ENCODE results near the gene DFFB. TPM values are rescaled to one million over a fixed set of nuclear protein-coding genes. Genes with fewer than 3 reads are reported as not detected.

The DFFB gene
- total and polyA plus RNA-seq, 9 of the 15 experiments (the other 6 are each of a cell fraction or from before 2014, with no cell fraction given): 2.3 to 15.8 (median 11.5) TPM

GRCh38 chr1:3879099-3879498 lies 21.8 kb downstream of the DFFB start:
- no peak overlapping the region for H2AFZ ChIP-seq (ENCODE audit: low read depth, low read length)
- DNase-seq (ENCODE audit: extremely low read depth in 1 of 4, low spot score in 3 of 4): peak in 1 of 4 experiments; percentile 23
- no peak overlapping the region for H3K4me2 ChIP-seq (ENCODE audit: insufficient read depth, low read length)
- no peak overlapping the region for H3K4me3 ChIP-seq
- peaks cover 4% of the 10 kb centered on the region for H3K9me3 ChIP-seq (replicated peaks; ENCODE audit: control insufficient read depth, insufficient read depth, low read depth, low read length)
- peak; percentile 51 for FAIRE-seq
- no TSS peak for BruUV-seq (replicated peaks)
- no peak overlapping the region for H3K27ac ChIP-seq (ENCODE audit: extremely low read depth, low read depth, low read length)
- H3K27me3 ChIP-seq (ENCODE audit: control insufficient read depth in 2 of 2, insufficient read depth in 2 of 2, low read length in 2 of 2): no peaks in the 10 kb centered on the region
- ATAC-seq: no peak; the same call in 2 of the 3 replicates
- peaks cover 39% of the 10 kb centered on the region; the same call in 2 of the 3 replicates for H3K36me3 ChIP-seq (ENCODE audit: control insufficient read depth, insufficient read depth, low read length)
- intact Hi-C loops (cut with micrococcal nuclease): no loop called here
- H3K79me2 ChIP-seq (ENCODE audit: control insufficient read depth, insufficient read depth, low read length): no peaks in the 10 kb centered on the region
- 69% methylated on average over 7 of the region's 7 CpGs for WGBS (ENCODE audit: insufficient coverage, low coverage, missing lambda C conversion rate)
- H3K4me1 ChIP-seq (replicated peaks in 1 of 2; ENCODE audit: control insufficient read depth in 2 of 2, insufficient read depth in 2 of 2, low read length in 2 of 2): peaks cover 0 to 18% of the 10 kb centered on the region in 2 experiments; a peak in 3 of 5 replicates
- POLR2A ChIA-PET: no interaction called here
- in situ Hi-C loops (cut with MboI): no loop called here
- H3K9ac ChIP-seq (ENCODE audit: insufficient read depth in 1 of 2, low read depth in 2 of 2, low read length in 2 of 2): no peak overlapping the region
- CTCF ChIA-PET (ENCODE audit: low intra/inter-chr PET ratio): no interaction called here
- H4K20me1 ChIP-seq (replicated peaks; ENCODE audit: control insufficient read depth, insufficient read depth, low read length): no peaks in the 10 kb centered on the region
- no peaks in the 10 kb centered on the region for H3K9me1 ChIP-seq (ENCODE audit: control insufficient read depth, insufficient read depth, low read length)
- TF ChIP-seq TRIM28 (IDR thresholded peaks at IDR 0.05): peak; percentile 94
- no peak for TF ChIP-seq ZNF592 (IDR thresholded peaks at IDR 0.05)
- TF ChIP-seq NCOA4 (IDR thresholded peaks at IDR 0.05; ENCODE audit: partially characterized antibody): no peak
- no peak for TF ChIP-seq TEAD4 (IDR thresholded peaks at IDR 0.05; ENCODE audit: low read length)
- TF ChIP-seq TEAD4 (CRISPR knock-in tag; IDR thresholded peaks at IDR 0.05; ENCODE audit: borderline replicate concordance): no peak
- TF ChIP-seq SP1 (CRISPR knock-in tag; IDR thresholded peaks at IDR 0.05): no peak
- no peak for TF ChIP-seq E2F3 (CRISPR knock-in tag; IDR thresholded peaks at IDR 0.05)
- no peak for TF ChIP-seq BRF2 (IDR thresholded peaks at IDR 0.05; ENCODE audit: borderline replicate concordance, insufficient read depth, insufficient read length)
- TF ChIP-seq CSDE1 (IDR thresholded peaks at IDR 0.05): no peak
- TF ChIP-seq CTCFL (IDR thresholded peaks at IDR 0.05; ENCODE audit: borderline replicate concordance, insufficient read depth, low read depth, low read length, poor library complexity, severe bottlenecking): no peak
- TF ChIP-seq CXXC5 (CRISPR knock-in tag; IDR thresholded peaks at IDR 0.05): no peak
- TF ChIP-seq CBX2 (IDR thresholded peaks at IDR 0.05; ENCODE audit: insufficient read depth, low read length, poor library complexity, severe bottlenecking): no peak
- no peak for TF ChIP-seq SPI1 (IDR thresholded peaks at IDR 0.05; ENCODE audit: borderline replicate concordance, low read depth, low read length)
- TF ChIP-seq HMG20B (CRISPR knock-in tag; IDR thresholded peaks at IDR 0.05): no peak
- peak; percentile 62 for TF ChIP-seq ZNF280A (IDR thresholded peaks at IDR 0.05; ENCODE audit: low read depth, partially characterized antibody)

Data from K562 (cell line).